ENCODE data around the gene FSCN2.

DNA sequence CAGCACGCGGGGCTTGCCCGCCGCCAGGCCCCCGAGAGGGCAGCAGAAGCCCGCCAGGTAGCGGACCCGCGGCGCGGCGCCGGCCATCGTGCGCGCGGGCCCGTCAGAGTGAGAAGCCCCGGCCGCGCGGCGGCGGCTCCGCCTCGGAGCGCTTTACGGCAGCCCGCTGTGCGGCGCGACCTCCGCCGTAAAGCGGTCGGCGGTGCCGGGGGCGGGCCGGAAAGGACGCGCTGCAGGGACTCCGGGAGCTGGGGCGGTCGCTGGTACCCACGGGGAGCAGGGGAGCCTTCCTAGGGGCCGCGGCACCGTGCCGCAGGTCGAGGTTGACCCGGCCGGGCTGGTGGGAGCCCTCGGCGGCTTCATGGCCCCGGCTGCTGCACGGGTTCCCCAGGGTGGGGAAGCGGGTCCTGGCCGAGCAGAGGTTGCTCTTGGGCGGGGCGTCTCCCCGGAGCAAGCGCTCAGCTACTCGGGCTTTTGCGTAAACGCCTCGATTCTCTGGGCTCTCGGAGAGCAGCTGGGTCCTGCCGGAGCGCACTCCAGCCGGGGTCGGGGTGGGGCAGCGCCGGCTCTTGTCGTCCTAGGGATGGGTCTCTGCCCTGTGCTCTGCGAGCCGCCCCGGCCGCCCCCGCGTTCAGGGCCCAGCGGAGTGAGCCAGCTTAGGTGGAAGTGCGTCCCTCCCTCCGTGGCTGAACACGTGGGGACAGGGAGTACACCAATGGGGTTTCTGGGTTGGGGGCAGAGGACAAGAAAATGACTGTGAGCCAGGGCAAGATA is 24.3 kb downstream of the FSCN2 start, which contains the start of gene FAAP100:
- TF ChIP-seq, protein P1, sequence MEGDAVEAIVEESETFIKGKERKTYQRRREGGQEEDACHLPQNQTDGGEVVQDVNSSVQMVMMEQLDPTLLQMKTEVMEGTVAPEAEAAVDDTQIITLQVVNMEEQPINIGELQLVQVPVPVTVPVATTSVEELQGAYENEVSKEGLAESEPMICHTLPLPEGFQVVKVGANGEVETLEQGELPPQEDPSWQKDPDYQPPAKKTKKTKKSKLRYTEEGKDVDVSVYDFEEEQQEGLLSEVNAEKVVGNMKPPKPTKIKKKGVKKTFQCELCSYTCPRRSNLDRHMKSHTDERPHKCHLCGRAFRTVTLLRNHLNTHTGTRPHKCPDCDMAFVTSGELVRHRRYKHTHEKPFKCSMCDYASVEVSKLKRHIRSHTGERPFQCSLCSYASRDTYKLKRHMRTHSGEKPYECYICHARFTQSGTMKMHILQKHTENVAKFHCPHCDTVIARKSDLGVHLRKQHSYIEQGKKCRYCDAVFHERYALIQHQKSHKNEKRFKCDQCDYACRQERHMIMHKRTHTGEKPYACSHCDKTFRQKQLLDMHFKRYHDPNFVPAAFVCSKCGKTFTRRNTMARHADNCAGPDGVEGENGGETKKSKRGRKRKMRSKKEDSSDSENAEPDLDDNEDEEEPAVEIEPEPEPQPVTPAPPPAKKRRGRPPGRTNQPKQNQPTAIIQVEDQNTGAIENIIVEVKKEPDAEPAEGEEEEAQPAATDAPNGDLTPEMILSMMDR (IDR thresholded peaks at IDR 0.05; ENCODE audit: low read length) = no peak
- TF ChIP-seq EZH2 (IDR thresholded peaks at IDR 0.05; ENCODE audit: borderline replicate concordance, low read length) = no peak
